ENCODE measurements around the gene SAV1. TPM values are rescaled to one million over a fixed set of nuclear protein-coding genes. Genes with fewer than 3 reads are reported as not detected.
A peak's percentile ranks its signal among the peaks of the same experiment; 100 is the strongest.

Gene SAV1
- total and polyA plus RNA-seq, 10 of the 15 experiments (the other 5 are each of a cell fraction or from before 2014, with no cell fraction given) = 10.1 to 29.1 (median 20.4) TPM

DNA sequence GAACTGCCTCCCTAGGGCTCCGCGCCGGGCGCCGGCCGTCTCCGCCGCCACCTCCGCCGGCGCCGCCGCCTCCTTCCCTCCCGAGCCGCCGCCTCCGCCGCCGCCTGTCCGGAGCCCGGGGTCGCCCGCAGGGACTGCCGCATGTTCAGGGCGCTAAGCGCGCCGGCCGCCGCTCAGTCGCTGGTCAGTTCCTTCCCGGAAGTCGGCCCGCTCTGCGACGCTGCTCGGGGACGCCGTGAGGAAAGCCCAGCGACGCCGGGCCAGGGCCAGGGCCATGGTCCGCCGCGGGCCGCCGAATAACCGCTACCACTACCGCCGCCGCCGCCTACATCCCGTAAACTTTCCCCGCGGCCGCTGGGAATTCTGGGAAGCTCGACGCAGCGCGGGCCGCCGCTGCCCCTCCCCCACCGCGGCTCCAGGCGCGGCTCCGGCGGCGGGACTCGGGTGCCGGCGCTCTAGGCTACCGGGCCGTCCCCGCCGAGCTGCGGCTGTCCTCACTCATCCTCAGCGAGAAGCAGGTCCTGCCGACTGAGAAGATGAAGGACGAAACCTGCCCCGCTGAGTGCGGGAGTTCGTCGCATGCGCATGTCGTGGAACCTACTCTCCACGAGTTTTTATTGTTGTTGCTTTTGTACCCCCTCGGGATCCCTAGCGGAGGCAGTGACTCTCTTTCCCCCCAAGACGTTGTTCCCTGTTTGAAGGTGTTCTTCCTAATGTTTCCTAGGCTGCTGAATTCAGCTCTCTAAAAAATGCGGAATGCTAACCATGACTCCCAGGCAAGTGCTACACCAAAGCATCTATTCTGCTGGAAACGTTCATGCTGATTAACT lies at the start of gene SAV1 (continued):
- TF ChIP-seq, protein P1, sequence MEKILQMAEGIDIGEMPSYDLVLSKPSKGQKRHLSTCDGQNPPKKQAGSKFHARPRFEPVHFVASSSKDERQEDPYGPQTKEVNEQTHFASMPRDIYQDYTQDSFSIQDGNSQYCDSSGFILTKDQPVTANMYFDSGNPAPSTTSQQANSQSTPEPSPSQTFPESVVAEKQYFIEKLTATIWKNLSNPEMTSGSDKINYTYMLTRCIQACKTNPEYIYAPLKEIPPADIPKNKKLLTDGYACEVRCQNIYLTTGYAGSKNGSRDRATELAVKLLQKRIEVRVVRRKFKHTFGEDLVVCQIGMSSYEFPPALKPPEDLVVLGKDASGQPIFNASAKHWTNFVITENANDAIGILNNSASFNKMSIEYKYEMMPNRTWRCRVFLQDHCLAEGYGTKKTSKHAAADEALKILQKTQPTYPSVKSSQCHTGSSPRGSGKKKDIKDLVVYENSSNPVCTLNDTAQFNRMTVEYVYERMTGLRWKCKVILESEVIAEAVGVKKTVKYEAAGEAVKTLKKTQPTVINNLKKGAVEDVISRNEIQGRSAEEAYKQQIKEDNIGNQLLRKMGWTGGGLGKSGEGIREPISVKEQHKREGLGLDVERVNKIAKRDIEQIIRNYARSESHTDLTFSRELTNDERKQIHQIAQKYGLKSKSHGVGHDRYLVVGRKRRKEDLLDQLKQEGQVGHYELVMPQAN (conservative IDR thresholded peaks at IDR 0.05) = peak; percentile 65
- TF ChIP-seq, protein P2, sequence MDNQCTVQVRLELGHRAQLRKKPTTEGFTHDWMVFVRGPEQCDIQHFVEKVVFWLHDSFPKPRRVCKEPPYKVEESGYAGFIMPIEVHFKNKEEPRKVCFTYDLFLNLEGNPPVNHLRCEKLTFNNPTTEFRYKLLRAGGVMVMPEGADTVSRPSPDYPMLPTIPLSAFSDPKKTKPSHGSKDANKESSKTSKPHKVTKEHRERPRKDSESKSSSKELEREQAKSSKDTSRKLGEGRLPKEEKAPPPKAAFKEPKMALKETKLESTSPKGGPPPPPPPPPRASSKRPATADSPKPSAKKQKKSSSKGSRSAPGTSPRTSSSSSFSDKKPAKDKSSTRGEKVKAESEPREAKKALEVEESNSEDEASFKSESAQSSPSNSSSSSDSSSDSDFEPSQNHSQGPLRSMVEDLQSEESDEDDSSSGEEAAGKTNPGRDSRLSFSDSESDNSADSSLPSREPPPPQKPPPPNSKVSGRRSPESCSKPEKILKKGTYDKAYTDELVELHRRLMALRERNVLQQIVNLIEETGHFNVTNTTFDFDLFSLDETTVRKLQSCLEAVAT (IDR thresholded peaks at IDR 0.05) = peak; percentile 52; the same call in 1 of the 2 replicates
- TF ChIP-seq PAX5 (IDR thresholded peaks at IDR 0.05; ENCODE audit: borderline replicate concordance, low read depth, low read length) = no peak
- TF ChIP-seq CBX3 (IDR thresholded peaks at IDR 0.05; ENCODE audit: borderline replicate concordance, low read depth) = no peak
- TF ChIP-seq FOS (IDR thresholded peaks at IDR 0.05; ENCODE audit: borderline replicate concordance, extremely low read depth, insufficient read length) = no peak
- no peak for TF ChIP-seq GABPA (IDR thresholded peaks at IDR 0.05; ENCODE audit: low read depth)
- TF ChIP-seq, protein P3, sequence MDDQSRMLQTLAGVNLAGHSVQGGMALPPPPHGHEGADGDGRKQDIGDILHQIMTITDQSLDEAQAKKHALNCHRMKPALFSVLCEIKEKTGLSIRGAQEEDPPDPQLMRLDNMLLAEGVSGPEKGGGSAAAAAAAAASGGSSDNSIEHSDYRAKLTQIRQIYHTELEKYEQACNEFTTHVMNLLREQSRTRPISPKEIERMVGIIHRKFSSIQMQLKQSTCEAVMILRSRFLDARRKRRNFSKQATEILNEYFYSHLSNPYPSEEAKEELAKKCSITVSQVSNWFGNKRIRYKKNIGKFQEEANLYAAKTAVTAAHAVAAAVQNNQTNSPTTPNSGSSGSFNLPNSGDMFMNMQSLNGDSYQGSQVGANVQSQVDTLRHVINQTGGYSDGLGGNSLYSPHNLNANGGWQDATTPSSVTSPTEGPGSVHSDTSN (IDR thresholded peaks at IDR 0.05; ENCODE audit: insufficient replicate concordance, low read depth, low read length) = no peak
- no peak for TF ChIP-seq SMC3 (IDR thresholded peaks at IDR 0.05; ENCODE audit: borderline replicate concordance, low read length)
- TF ChIP-seq TCF3 (IDR thresholded peaks at IDR 0.05; ENCODE audit: borderline replicate concordance, insufficient read depth, low read depth, low read length) = peak; percentile 28; the same call in 1 of the 2 replicates
- TF ChIP-seq BMI1 (IDR thresholded peaks at IDR 0.05; ENCODE audit: borderline replicate concordance) = peak; percentile 46; the same call in 1 of the 2 replicates
- TF ChIP-seq TBL1XR1 (IDR thresholded peaks at IDR 0.05; ENCODE audit: low read depth, low read length) = no peak
- TF ChIP-seq POLR2A (IDR thresholded peaks at IDR 0.05; ENCODE audit: low read depth, low read length) = peak; percentile 84
- peak; percentile 45; the same call in 1 of the 2 replicates for TF ChIP-seq ZNF207 (IDR thresholded peaks at IDR 0.05; ENCODE audit: borderline replicate concordance)
- peak; percentile 11; the same call in 1 of the 2 replicates for TF ChIP-seq RAD21 (IDR thresholded peaks at IDR 0.05; ENCODE audit: insufficient read depth, low read depth, low read length)
- peak; percentile 17 for TF ChIP-seq SP1 (IDR thresholded peaks at IDR 0.05; ENCODE audit: low read depth, low read length)
- no peak for TF ChIP-seq HDAC2 (IDR thresholded peaks at IDR 0.05)
- no peak for TF ChIP-seq NBN (IDR thresholded peaks at IDR 0.05)
- TF ChIP-seq, protein P4, sequence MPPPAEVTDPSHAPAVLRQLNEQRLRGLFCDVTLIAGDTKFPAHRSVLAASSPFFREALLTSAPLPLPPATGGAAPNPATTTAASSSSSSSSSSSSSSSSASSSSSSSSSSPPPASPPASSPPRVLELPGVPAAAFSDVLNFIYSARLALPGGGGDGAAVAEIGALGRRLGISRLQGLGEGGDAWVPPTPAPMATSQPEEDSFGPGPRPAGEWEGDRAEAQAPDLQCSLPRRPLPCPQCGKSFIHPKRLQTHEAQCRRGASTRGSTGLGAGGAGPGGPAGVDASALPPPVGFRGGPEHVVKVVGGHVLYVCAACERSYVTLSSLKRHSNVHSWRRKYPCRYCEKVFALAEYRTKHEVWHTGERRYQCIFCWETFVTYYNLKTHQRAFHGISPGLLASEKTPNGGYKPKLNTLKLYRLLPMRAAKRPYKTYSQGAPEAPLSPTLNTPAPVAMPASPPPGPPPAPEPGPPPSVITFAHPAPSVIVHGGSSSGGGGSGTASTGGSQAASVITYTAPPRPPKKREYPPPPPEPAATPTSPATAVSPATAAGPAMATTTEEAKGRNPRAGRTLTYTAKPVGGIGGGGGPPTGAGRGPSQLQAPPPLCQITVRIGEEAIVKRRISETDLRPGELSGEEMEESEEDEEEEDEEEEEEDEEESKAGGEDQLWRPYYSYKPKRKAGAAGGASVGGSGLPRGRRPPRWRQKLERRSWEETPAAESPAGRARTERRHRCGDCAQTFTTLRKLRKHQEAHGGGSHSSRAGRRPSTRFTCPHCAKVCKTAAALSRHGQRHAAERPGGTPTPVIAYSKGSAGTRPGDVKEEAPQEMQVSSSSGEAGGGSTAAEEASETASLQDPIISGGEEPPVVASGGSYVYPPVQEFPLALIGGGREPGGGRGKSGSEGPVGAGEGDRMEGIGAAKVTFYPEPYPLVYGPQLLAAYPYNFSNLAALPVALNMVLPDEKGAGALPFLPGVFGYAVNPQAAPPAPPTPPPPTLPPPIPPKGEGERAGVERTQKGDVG (CRISPR knock-in tag; IDR thresholded peaks at IDR 0.05) = 0 out of 2 replicates have a peak, but pooled peaks have one; percentile 61
- no peak for TF ChIP-seq NFYB (IDR thresholded peaks at IDR 0.05; ENCODE audit: insufficient read depth, low read depth, low read length)
- peak; percentile 43; the same call in 1 of the 2 replicates for TF ChIP-seq TAF1 (IDR thresholded peaks at IDR 0.05; ENCODE audit: borderline replicate concordance, low read depth, low read length)
- TF ChIP-seq DPF2 (IDR thresholded peaks at IDR 0.05) = peak; percentile 87
- no peak for TF ChIP-seq ZNF274 (IDR thresholded peaks at IDR 0.05; ENCODE audit: insufficient read depth, insufficient read length)
- 0 out of 2 replicates have a peak, but pooled peaks have one; percentile 27 for TF ChIP-seq ZNF24 (IDR thresholded peaks at IDR 0.05)
- TF ChIP-seq ATF7 (IDR thresholded peaks at IDR 0.05; ENCODE audit: low read depth) = no peak

Measured in GM12878 (cell line).